ENCODE data around the gene NUP214. TPM values are rescaled to one million over a fixed set of nuclear protein-coding genes. Genes with fewer than 3 reads are reported as not detected.
"Not testable (repeated sequence)": the region's sequence is repeated elsewhere in the genome, so short reads cannot be mapped to it uniquely, and the experiment has no call there.

NUP214 gene
- total RNA-seq, 1 experiment from 2014 or later: 41.9 TPM

DNA sequence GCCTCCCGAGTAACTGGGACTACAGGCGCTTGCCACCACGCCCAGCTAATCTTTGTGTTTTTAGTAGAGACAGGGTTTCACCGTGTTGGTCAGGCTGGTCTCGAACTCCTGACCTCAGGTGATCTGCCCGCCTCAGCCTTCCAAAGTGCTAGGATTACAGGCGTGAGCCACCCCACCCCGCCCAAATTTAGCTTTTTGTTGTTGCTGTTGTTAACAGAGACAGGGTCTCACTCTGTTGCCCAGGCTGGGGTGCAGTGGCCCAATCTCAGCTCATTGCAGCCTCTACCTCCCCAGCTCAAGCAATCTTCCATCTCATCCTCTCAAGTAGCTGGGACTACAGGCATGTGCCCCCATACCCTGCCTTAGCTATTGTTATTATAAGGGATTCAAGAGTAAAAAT is 25.5 kb upstream of the NUP214 start:
- H3K4me2 ChIP-seq (ENCODE audit: low read depth, low read length, poor library complexity, severe bottlenecking); H3K36me3 ChIP-seq (ENCODE audit: insufficient read depth, low read length); H3K9me2 ChIP-seq (replicated peaks; ENCODE audit: insufficient read depth, low read length); H2AFZ ChIP-seq (ENCODE audit: low read length); H3K27me3 ChIP-seq (ENCODE audit: low read length); H3K79me2 ChIP-seq (ENCODE audit: low read length); H3K9ac ChIP-seq (ENCODE audit: low read length); DNase-seq; H3K9me3 ChIP-seq (ENCODE audit: low read length); H4K20me1 ChIP-seq (ENCODE audit: insufficient read depth, low read depth, low read length); H3K4me1 ChIP-seq (ENCODE audit: low read length); H3K27ac ChIP-seq (ENCODE audit: low read length); H3K4me3 ChIP-seq (ENCODE audit: low read length): not testable (repeated sequence)

DNA sequence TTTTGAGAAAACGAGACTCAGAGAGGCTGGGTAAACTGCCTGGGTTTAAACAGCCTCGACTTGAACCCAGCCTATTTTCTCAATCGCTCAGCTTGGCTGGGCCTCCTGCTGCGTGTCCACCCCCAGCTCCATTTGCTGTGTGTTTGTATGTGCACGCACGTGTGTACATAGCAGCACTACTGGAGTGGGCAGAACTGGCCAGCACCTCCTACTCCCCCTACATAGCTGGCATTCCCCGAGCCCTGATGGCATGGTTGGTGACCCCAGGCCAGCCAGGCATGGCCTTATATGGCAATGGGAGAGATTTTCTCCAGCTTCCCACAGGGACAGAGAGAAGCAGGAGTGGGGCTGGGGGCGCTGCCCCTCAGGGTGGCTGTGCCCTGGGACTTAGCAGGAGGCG is 24.9 kb upstream of the NUP214 start:
- no peak for DNase-seq
- no peaks in the 10 kb centered on the region for H3K9me2 ChIP-seq (replicated peaks; ENCODE audit: insufficient read depth, low read length)
- H3K9ac ChIP-seq (ENCODE audit: low read length): no peak overlapping the region
- H3K4me3 ChIP-seq (ENCODE audit: low read length): no peak overlapping the region
- H3K79me2 ChIP-seq (ENCODE audit: low read length): no peaks in the 10 kb centered on the region
- no peaks in the 10 kb centered on the region for H3K36me3 ChIP-seq (ENCODE audit: insufficient read depth, low read length)
- H3K4me1 ChIP-seq (ENCODE audit: low read length): no peaks in the 10 kb centered on the region
- H3K27ac ChIP-seq (ENCODE audit: low read length): no peak overlapping the region
- H4K20me1 ChIP-seq (ENCODE audit: insufficient read depth, low read depth, low read length): no peaks in the 10 kb centered on the region
- no peaks in the 10 kb centered on the region for H3K9me3 ChIP-seq (ENCODE audit: low read length)
- H2AFZ ChIP-seq (ENCODE audit: low read length): no peak overlapping the region
- H3K27me3 ChIP-seq (ENCODE audit: low read length): no peaks in the 10 kb centered on the region
- H3K4me2 ChIP-seq (ENCODE audit: low read depth, low read length, poor library complexity, severe bottlenecking): no peak overlapping the region

DNA sequence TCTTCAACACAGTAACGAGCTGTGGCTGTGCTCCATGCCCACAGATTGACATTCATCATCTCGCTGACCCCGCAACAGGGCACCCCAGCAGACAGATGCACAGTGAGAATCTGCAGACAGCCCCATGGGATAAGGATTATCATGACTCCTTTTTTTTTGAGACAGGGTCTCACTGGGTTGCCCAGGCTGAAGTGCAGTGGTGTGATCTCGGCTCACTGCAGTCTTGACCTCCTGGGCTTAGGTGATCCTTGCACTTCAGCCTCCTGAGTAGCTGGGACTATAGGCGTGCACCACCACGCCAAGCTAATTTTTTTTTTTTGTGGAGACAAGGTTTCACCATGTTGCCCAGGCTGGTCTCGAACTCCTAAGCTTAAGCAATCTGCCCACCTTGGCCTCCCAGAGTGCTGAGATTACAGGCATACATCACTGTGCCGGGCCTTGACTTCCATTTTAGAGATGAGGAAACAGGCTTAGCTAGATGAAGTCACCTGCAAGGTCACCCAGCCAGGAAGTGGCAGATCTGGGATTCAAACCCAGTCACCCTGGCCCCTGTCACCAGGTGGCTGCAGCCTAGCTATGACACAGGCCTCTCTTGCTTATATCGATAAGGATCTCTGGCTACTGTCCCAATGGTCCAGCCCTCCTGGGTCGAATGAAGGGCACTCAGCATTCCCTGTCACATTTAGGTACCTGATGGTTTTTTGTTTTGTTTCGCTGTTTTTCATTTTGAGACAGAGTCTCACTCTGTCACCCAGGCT is 24.0 kb upstream of the NUP214 start:
- Histone ChIP-seq H3K4me2 (ENCODE audit: low read depth, low read length, poor library complexity, severe bottlenecking) (no peak overlapping the region), H3K9ac (ENCODE audit: low read length) (no peak overlapping the region)

DNA sequence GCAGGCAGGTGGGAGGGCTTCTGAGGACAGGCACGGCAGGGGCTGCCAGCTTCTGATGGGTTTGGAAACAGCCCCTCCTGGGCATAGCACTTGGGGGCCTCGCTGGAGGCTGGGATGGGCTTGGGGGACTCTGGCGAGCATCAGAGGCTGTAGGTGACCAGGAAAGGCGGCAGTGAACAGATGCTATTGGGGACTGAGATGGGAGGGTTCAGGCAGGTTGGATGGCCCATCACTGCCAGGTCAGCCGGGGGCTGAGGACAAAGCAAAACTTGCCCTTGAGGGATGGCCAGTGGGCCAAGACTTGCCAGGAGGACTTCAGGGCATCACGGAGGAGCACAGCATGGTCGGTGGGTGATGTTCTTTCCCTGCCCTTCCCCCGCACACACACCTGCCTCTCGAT is 22.4 kb upstream of the NUP214 start:
- Histone ChIP-seq H3K4me2 (ENCODE audit: low read depth, low read length, poor library complexity, severe bottlenecking) (no peak overlapping the region), H2AFZ (ENCODE audit: low read length) (no peak overlapping the region), H3K4me1 (ENCODE audit: low read length) (no peaks in the 10 kb centered on the region), H3K4me3 (ENCODE audit: low read length) (no peak overlapping the region), H3K9me2 (replicated peaks; ENCODE audit: insufficient read depth, low read length) (no peaks in the 10 kb centered on the region), H3K79me2 (ENCODE audit: low read length) (no peaks in the 10 kb centered on the region), H3K27me3 (ENCODE audit: low read length) (no peaks in the 10 kb centered on the region), H3K27ac (ENCODE audit: low read length) (no peak overlapping the region), H3K36me3 (ENCODE audit: insufficient read depth, low read length) (no peaks in the 10 kb centered on the region), H3K9me3 (ENCODE audit: low read length) (no peaks in the 10 kb centered on the region), H4K20me1 (ENCODE audit: insufficient read depth, low read depth, low read length) (no peaks in the 10 kb centered on the region), H3K9ac (ENCODE audit: low read length) (no peak overlapping the region)
- no peak for DNase-seq

More for the DNA sequence above, 24.0 kb upstream of the NUP214 start:
- H3K79me2 ChIP-seq (ENCODE audit: low read length): no peaks in the 10 kb centered on the region
- no peak overlapping the region for H3K27ac ChIP-seq (ENCODE audit: low read length)
- no peaks in the 10 kb centered on the region for H3K9me2 ChIP-seq (replicated peaks; ENCODE audit: insufficient read depth, low read length)
- no peaks in the 10 kb centered on the region for H3K9me3 ChIP-seq (ENCODE audit: low read length)
- no peaks in the 10 kb centered on the region for H3K27me3 ChIP-seq (ENCODE audit: low read length)
- no peak overlapping the region for H2AFZ ChIP-seq (ENCODE audit: low read length)
- no peaks in the 10 kb centered on the region for H4K20me1 ChIP-seq (ENCODE audit: insufficient read depth, low read depth, low read length)
- H3K4me3 ChIP-seq (ENCODE audit: low read length): no peak overlapping the region
- no peaks in the 10 kb centered on the region for H3K36me3 ChIP-seq (ENCODE audit: insufficient read depth, low read length)
- DNase-seq: no peak
- H3K4me1 ChIP-seq (ENCODE audit: low read length): no peaks in the 10 kb centered on the region

DNA sequence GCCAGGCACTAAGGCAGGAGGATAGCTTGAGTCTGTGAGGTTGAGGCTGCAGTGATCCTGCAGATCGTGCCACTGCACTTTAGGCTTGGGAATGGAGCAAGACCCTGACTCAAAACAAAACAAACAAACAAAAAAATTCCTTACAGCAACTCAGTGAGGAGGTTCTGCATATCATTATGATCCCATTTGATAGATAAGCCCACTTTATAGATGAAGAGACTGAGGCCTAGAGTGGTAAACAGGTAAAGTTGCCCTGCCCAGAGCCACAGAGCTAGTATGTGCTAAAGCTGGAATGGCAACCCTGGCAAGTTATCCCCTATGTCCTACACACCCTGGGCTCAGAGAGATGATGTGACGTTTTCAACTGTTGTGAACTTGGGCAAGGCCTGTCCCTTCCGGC is 21.9 kb upstream of the NUP214 start:
- H3K4me1 ChIP-seq (ENCODE audit: low read length): no peaks in the 10 kb centered on the region
- H3K36me3 ChIP-seq (ENCODE audit: insufficient read depth, low read length): no peaks in the 10 kb centered on the region
- H3K4me2 ChIP-seq (ENCODE audit: low read depth, low read length, poor library complexity, severe bottlenecking): no peak overlapping the region
- no peaks in the 10 kb centered on the region for H3K9me3 ChIP-seq (ENCODE audit: low read length)
- H3K27me3 ChIP-seq (ENCODE audit: low read length): no peaks in the 10 kb centered on the region
- H3K9me2 ChIP-seq (replicated peaks; ENCODE audit: insufficient read depth, low read length): no peaks in the 10 kb centered on the region
- no peak overlapping the region for H3K4me3 ChIP-seq (ENCODE audit: low read length)
- no peak overlapping the region for H3K27ac ChIP-seq (ENCODE audit: low read length)
- H3K79me2 ChIP-seq (ENCODE audit: low read length): no peaks in the 10 kb centered on the region
- DNase-seq: no peak
- H4K20me1 ChIP-seq (ENCODE audit: insufficient read depth, low read depth, low read length): no peaks in the 10 kb centered on the region
- H3K9ac ChIP-seq (ENCODE audit: low read length): no peak overlapping the region
- no peak overlapping the region for H2AFZ ChIP-seq (ENCODE audit: low read length)

DNA sequence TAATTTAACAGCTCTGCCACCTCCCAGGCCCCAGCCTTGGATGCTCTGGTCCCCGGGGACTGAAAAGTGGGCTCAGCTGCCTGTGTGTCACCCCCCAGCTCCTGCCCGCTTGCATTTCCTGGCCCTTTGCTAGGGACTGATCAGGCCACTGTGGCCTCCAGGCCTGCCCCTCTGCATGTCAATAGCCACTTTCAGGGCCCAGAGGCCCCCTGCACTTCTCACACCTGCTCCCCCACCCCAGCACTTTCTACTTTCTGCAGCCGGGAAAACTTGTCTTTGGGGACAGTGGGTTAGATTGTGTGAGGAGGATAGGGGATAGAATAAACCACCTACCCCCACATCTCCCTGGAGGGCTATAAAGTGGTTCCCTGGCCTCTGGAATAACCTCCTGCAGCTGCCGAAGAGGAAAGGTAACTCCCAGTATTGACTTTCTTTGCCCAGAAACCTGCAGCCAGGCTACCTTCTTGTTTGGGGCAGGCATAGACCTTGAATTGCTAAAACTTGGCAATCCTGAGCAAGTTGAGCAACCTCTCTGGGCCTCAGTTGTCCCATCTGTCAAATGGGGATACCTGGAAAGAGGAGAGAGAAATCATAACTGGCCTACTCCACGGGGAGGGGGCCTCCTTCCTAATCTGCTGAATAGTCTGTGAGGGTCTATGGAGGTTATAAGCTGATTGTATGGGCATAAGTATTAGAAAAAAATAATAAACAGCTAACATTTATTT is 21.2 kb upstream of the NUP214 start:
- H3K79me2 ChIP-seq (ENCODE audit: low read length): no peaks in the 10 kb centered on the region
- H3K36me3 ChIP-seq (ENCODE audit: insufficient read depth, low read length): no peaks in the 10 kb centered on the region
- DNase-seq: no peak
- no peaks in the 10 kb centered on the region for H3K9me2 ChIP-seq (replicated peaks; ENCODE audit: insufficient read depth, low read length)
- no peak overlapping the region for H3K4me3 ChIP-seq (ENCODE audit: low read length)
- H4K20me1 ChIP-seq (ENCODE audit: insufficient read depth, low read depth, low read length): no peaks in the 10 kb centered on the region
- H3K4me2 ChIP-seq (ENCODE audit: low read depth, low read length, poor library complexity, severe bottlenecking): no peak overlapping the region
- H3K9ac ChIP-seq (ENCODE audit: low read length): no peak overlapping the region
- no peaks in the 10 kb centered on the region for H3K4me1 ChIP-seq (ENCODE audit: low read length)
- no peaks in the 10 kb centered on the region for H3K27me3 ChIP-seq (ENCODE audit: low read length)
- H3K27ac ChIP-seq (ENCODE audit: low read length): no peak overlapping the region
- H3K9me3 ChIP-seq (ENCODE audit: low read length): no peaks in the 10 kb centered on the region
- H2AFZ ChIP-seq (ENCODE audit: low read length): no peak overlapping the region

DNA sequence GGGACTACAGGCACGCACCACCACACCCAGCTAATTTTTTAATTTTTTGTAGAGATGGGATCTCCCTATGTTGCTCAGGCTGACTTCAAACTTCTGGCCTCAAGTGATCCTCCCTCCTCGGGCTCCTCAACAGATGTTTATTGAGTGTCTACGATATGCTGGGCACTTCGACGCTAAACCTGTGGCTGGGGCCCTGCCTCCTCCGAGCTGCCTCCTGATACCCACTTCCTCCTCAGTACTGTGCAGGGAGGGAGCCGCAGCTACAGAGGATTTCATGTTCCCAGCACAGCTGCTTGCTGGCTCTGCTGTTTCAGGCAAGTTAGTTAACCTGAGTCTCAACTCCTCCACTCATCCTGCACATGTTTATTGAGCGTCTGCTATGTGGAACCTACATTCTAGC is 19.4 kb upstream of the NUP214 start:
- no peaks in the 10 kb centered on the region for H3K27me3 ChIP-seq (ENCODE audit: low read length)
- no peaks in the 10 kb centered on the region for H3K4me1 ChIP-seq (ENCODE audit: low read length)
- H2AFZ ChIP-seq (ENCODE audit: low read length): no peak overlapping the region
- H3K4me3 ChIP-seq (ENCODE audit: low read length): no peak overlapping the region
- no peaks in the 10 kb centered on the region for H3K9me2 ChIP-seq (replicated peaks; ENCODE audit: insufficient read depth, low read length)
- H3K4me2 ChIP-seq (ENCODE audit: low read depth, low read length, poor library complexity, severe bottlenecking): no peak overlapping the region
- H3K79me2 ChIP-seq (ENCODE audit: low read length): no peaks in the 10 kb centered on the region
- H3K9me3 ChIP-seq (ENCODE audit: low read length): no peaks in the 10 kb centered on the region
- H3K27ac ChIP-seq (ENCODE audit: low read length): no peak overlapping the region
- H3K36me3 ChIP-seq (ENCODE audit: insufficient read depth, low read length): no peaks in the 10 kb centered on the region
- no peaks in the 10 kb centered on the region for H4K20me1 ChIP-seq (ENCODE audit: insufficient read depth, low read depth, low read length)
- no peak overlapping the region for H3K9ac ChIP-seq (ENCODE audit: low read length)
- DNase-seq: no peak

DNA sequence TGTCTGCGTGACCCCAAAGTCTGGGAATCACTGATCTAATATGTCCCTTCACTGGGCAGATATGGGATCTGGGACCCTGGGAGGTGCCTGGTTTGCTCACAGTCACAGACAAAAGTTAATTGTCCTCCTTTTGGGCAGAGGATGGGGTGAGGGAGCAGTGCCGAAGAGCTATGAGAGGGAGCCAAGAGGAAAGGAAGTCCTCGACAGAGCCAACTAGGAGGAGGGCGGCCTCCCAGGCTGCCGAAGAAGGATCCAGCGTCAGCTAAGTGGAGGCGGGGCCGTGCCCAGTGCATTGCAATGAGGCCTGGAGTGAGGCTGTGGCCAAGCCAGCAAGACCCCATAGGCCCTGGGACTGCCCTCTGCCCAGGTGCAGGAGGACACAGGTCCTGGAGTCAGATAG is 17.6 kb upstream of the NUP214 start:
- no peak overlapping the region for H3K27ac ChIP-seq (ENCODE audit: low read length)
- no peak for DNase-seq
- no peaks in the 10 kb centered on the region for H3K79me2 ChIP-seq (ENCODE audit: low read length)
- no peaks in the 10 kb centered on the region for H3K27me3 ChIP-seq (ENCODE audit: low read length)
- H3K9me3 ChIP-seq (ENCODE audit: low read length): no peaks in the 10 kb centered on the region
- H2AFZ ChIP-seq (ENCODE audit: low read length): no peak overlapping the region
- H3K4me1 ChIP-seq (ENCODE audit: low read length): no peaks in the 10 kb centered on the region
- no peaks in the 10 kb centered on the region for H3K9me2 ChIP-seq (replicated peaks; ENCODE audit: insufficient read depth, low read length)
- H4K20me1 ChIP-seq (ENCODE audit: insufficient read depth, low read depth, low read length): no peaks in the 10 kb centered on the region
- no peaks in the 10 kb centered on the region for H3K36me3 ChIP-seq (ENCODE audit: insufficient read depth, low read length)
- no peak overlapping the region for H3K4me2 ChIP-seq (ENCODE audit: low read depth, low read length, poor library complexity, severe bottlenecking)
- no peak overlapping the region for H3K9ac ChIP-seq (ENCODE audit: low read length)
- no peak overlapping the region for H3K4me3 ChIP-seq (ENCODE audit: low read length)

Data from Karpas-422 (cell line).